ENCODE results near the gene SLC6A15. TPM values are rescaled to one million over a fixed set of nuclear protein-coding genes. Genes with fewer than 3 reads are reported as not detected.

SLC6A15 gene
- total RNA-seq, 1 donor from 2014 or later = not detected

- Mint-ChIP-seq H3K27ac (no peak overlapping the region), H3K27me3 (no peaks in the 10 kb centered on the region)
Observed at GRCh38 chr12:84857525-84858208, 54.9 kb downstream of the SLC6A15 start.

GRCh38 chr12:84856156-84856900, 56.3 kb downstream of the SLC6A15 start:
- Mint-ChIP-seq H3K36me3 (ENCODE audit: low read depth) (no peaks in the 10 kb centered on the region), H3K27ac (no peak overlapping the region), H3K4me1 (no peaks in the 10 kb centered on the region), H3K4me3 (no peak overlapping the region), H3K27me3 (no peaks in the 10 kb centered on the region), H3K9me3 (no peaks in the 10 kb centered on the region)
- no peak for DNase-seq
- intact Hi-C loops (cut with micrococcal nuclease) = no loop called here

More at GRCh38 chr12:84857525-84858208, 54.9 kb downstream of the SLC6A15 start:
- DNase-seq = no peak
- H3K4me1 Mint-ChIP-seq = no peaks in the 10 kb centered on the region
- no peaks in the 10 kb centered on the region for H3K36me3 Mint-ChIP-seq (ENCODE audit: low read depth)
- no peak overlapping the region for H3K4me3 Mint-ChIP-seq
- intact Hi-C loops (cut with micrococcal nuclease) = no loop called here
- no peaks in the 10 kb centered on the region for H3K9me3 Mint-ChIP-seq

GRCh38 chr12:84843593-84844144, 68.9 kb downstream of the SLC6A15 start:
- DNase-seq = no peak
- Mint-ChIP-seq H3K9me3 (no peaks in the 10 kb centered on the region), H3K27me3 (peaks cover 2% of the 10 kb centered on the region), H3K27ac (no peak overlapping the region), H3K4me1 (peaks cover 3% of the 10 kb centered on the region), H3K4me3 (no peak overlapping the region), H3K36me3 (ENCODE audit: low read depth) (no peaks in the 10 kb centered on the region)
- intact Hi-C loops (cut with micrococcal nuclease) = no loop called here

- no peak overlapping the region for H3K27ac Mint-ChIP-seq
- no peaks in the 10 kb centered on the region for H3K36me3 Mint-ChIP-seq (ENCODE audit: low read depth)
- peaks cover 3% of the 10 kb centered on the region for H3K4me1 Mint-ChIP-seq
- intact Hi-C loops (cut with micrococcal nuclease) = no loop called here
- H3K4me3 Mint-ChIP-seq = no peak overlapping the region
- no peaks in the 10 kb centered on the region for H3K9me3 Mint-ChIP-seq
- H3K27me3 Mint-ChIP-seq = peaks cover 2% of the 10 kb centered on the region
- DNase-seq = peak; percentile 60
Observed at GRCh38 chr12:84842406-84843013, 70.1 kb downstream of the SLC6A15 start.

GRCh38 chr12:84841591-84841990, 71.0 kb downstream of the SLC6A15 start:
- intact Hi-C loops (cut with micrococcal nuclease) = no loop called here
- H3K4me1 Mint-ChIP-seq = peaks cover 3% of the 10 kb centered on the region

GRCh38 chr12:84840356-84840755, 72.2 kb downstream of the SLC6A15 start:
- H3K9me3 Mint-ChIP-seq = no peaks in the 10 kb centered on the region
- H3K4me3 Mint-ChIP-seq = no peak overlapping the region
- H3K36me3 Mint-ChIP-seq (ENCODE audit: low read depth) = no peaks in the 10 kb centered on the region
- intact Hi-C loops (cut with micrococcal nuclease) = no loop called here
- no peak overlapping the region for H3K27ac Mint-ChIP-seq
- no peaks in the 10 kb centered on the region for H3K27me3 Mint-ChIP-seq
- peaks cover 3% of the 10 kb centered on the region for H3K4me1 Mint-ChIP-seq
- DNase-seq = no peak

More at GRCh38 chr12:84841591-84841990, 71.0 kb downstream of the SLC6A15 start:
- no peaks in the 10 kb centered on the region for H3K36me3 Mint-ChIP-seq (ENCODE audit: low read depth)
- H3K4me3 Mint-ChIP-seq = no peak overlapping the region
- no peaks in the 10 kb centered on the region for H3K9me3 Mint-ChIP-seq
- no peak for DNase-seq
- H3K27me3 Mint-ChIP-seq = peaks cover 2% of the 10 kb centered on the region
- H3K27ac Mint-ChIP-seq = no peak overlapping the region

GRCh38 chr12:84826925-84827324, 85.7 kb downstream of the SLC6A15 start:
- Mint-ChIP-seq H3K27ac (no peak overlapping the region), H3K4me3 (no peak overlapping the region), H3K27me3 (no peaks in the 10 kb centered on the region), H3K9me3 (no peaks in the 10 kb centered on the region), H3K4me1 (no peaks in the 10 kb centered on the region), H3K36me3 (ENCODE audit: low read depth) (no peaks in the 10 kb centered on the region)
- no peak for DNase-seq
- intact Hi-C loops (cut with micrococcal nuclease) = no loop called here

GRCh38 chr12:84825149-84825548, 87.5 kb downstream of the SLC6A15 start:
- no peak for DNase-seq
- H3K36me3 Mint-ChIP-seq (ENCODE audit: low read depth) = no peaks in the 10 kb centered on the region

GRCh38 chr12:84822525-84822924, 90.1 kb downstream of the SLC6A15 start:
- Mint-ChIP-seq H3K36me3 (ENCODE audit: low read depth) (no peaks in the 10 kb centered on the region), H3K4me1 (no peaks in the 10 kb centered on the region), H3K27me3 (no peaks in the 10 kb centered on the region), H3K4me3 (no peak overlapping the region), H3K27ac (no peak overlapping the region), H3K9me3 (no peaks in the 10 kb centered on the region)
- intact Hi-C loops (cut with micrococcal nuclease) = no loop called here
- no peak for DNase-seq

More at GRCh38 chr12:84825149-84825548, 87.5 kb downstream of the SLC6A15 start:
- Mint-ChIP-seq H3K27ac (no peak overlapping the region), H3K4me3 (no peak overlapping the region), H3K4me1 (no peaks in the 10 kb centered on the region), H3K27me3 (no peaks in the 10 kb centered on the region), H3K9me3 (no peaks in the 10 kb centered on the region)
- intact Hi-C loops (cut with micrococcal nuclease) = no loop called here

GRCh38 chr12:84816916-84817695, 95.5 kb downstream of the SLC6A15 start:
- intact Hi-C loops (cut with micrococcal nuclease) = no loop called here
- no peak for DNase-seq
- H3K4me1 Mint-ChIP-seq = no peaks in the 10 kb centered on the region
- no peak overlapping the region for H3K27ac Mint-ChIP-seq
- H3K9me3 Mint-ChIP-seq = no peaks in the 10 kb centered on the region
- H3K36me3 Mint-ChIP-seq (ENCODE audit: low read depth) = no peaks in the 10 kb centered on the region
- H3K4me3 Mint-ChIP-seq = no peak overlapping the region
- H3K27me3 Mint-ChIP-seq = no peaks in the 10 kb centered on the region

- no peaks in the 10 kb centered on the region for H3K27me3 Mint-ChIP-seq
- H3K36me3 Mint-ChIP-seq (ENCODE audit: low read depth) = no peaks in the 10 kb centered on the region
- no peak for DNase-seq
- no peaks in the 10 kb centered on the region for H3K4me1 Mint-ChIP-seq
- intact Hi-C loops (cut with micrococcal nuclease) = no loop called here
- H3K9me3 Mint-ChIP-seq = no peaks in the 10 kb centered on the region
- H3K4me3 Mint-ChIP-seq = no peak overlapping the region
- no peak overlapping the region for H3K27ac Mint-ChIP-seq
Observed at GRCh38 chr12:84814664-84815245, 97.8 kb downstream of the SLC6A15 start.

GRCh38 chr12:84813780-84814663, 98.6 kb downstream of the SLC6A15 start:
- H3K4me1 Mint-ChIP-seq = no peaks in the 10 kb centered on the region
- H3K27ac Mint-ChIP-seq = no peak overlapping the region
- no peaks in the 10 kb centered on the region for H3K36me3 Mint-ChIP-seq (ENCODE audit: low read depth)
- no peaks in the 10 kb centered on the region for H3K9me3 Mint-ChIP-seq
- intact Hi-C loops (cut with micrococcal nuclease) = no loop called here
- H3K4me3 Mint-ChIP-seq = no peak overlapping the region
- H3K27me3 Mint-ChIP-seq = no peaks in the 10 kb centered on the region
- no peak for DNase-seq

Measured in activated CD4-positive, alpha-beta T cell treated with anti-CD3 and anti-CD28 coated beads, Interleukin-2, amount 10 ng/mL, durations not matched to agents 24 days and 14 days (primary cell).